ENCODE results near the gene CBLB.

Gene CBLB

DNA sequence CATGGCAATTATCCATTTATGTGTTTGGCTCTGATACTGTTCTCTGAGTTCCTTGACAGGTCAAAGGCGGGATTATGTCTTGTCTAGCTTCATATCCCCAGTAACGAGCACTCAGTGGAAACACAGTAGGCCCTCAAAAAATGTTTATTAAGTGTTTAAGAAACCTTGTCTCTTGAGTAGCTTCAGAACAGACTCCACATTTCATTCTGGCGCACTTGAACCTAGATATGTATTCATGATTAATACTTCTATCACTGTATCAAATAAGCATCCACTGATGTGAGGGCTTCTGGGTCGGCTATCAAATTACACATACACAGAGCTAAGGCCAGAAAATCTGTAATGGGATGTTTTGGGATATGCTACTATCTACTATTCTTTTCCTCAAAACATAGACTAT is 4.6 kb downstream of the CBLB start:
- Histone ChIP-seq H3K9ac (ENCODE audit: low read depth, low read length, poor library complexity, severe bottlenecking) (no peak overlapping the region), H3K4me3 (ENCODE audit: low read length, poor library complexity, severe bottlenecking) (peak overlapping the region; percentile 14), H2AFZ (ENCODE audit: low read length) (no peak overlapping the region), H3K4me1 (ENCODE audit: insufficient read depth, low read length, poor library complexity, severe bottlenecking) (peaks cover 52% of the 10 kb centered on the region), H3K79me2 (ENCODE audit: insufficient read depth, low read length) (peaks cover 46% of the 10 kb centered on the region), H4K20me1 (ENCODE audit: insufficient read depth, low read length, poor library complexity, severe bottlenecking) (peaks cover 11% of the 10 kb centered on the region), H3K9me2 (replicated peaks; ENCODE audit: low read depth, low read length) (no peaks in the 10 kb centered on the region), H3K4me2 (ENCODE audit: low read depth, low read length, poor library complexity, severe bottlenecking) (peak overlapping the region; percentile 96), H3K27me3 (ENCODE audit: insufficient read depth, low read length, poor library complexity, severe bottlenecking) (no peaks in the 10 kb centered on the region), H3K9me3 (ENCODE audit: insufficient read depth, low read depth, low read length) (no peaks in the 10 kb centered on the region), H3K36me3 (ENCODE audit: insufficient read depth, low read length) (no peaks in the 10 kb centered on the region; the same call in 1 of the 2 replicates), H3F3A (ENCODE audit: low read depth) (no peaks in the 10 kb centered on the region)
- TF ChIP-seq CTCF (conservative IDR thresholded peaks at IDR 0.05; ENCODE audit: low read length) (no peak), EZH2phosphoT487 (IDR thresholded peaks at IDR 0.05; ENCODE audit: borderline replicate concordance) (no peak)

GRCh38 chr3:105863608-105864007 is 5.2 kb downstream of the CBLB start:
- Histone ChIP-seq H3F3A (ENCODE audit: low read depth) (no peaks in the 10 kb centered on the region), H3K4me2 (ENCODE audit: low read depth, low read length, poor library complexity, severe bottlenecking) (peak overlapping the region; percentile 96), H4K20me1 (ENCODE audit: insufficient read depth, low read length, poor library complexity, severe bottlenecking) (peaks cover 11% of the 10 kb centered on the region), H3K4me1 (ENCODE audit: insufficient read depth, low read length, poor library complexity, severe bottlenecking) (peaks cover 52% of the 10 kb centered on the region), H3K36me3 (ENCODE audit: insufficient read depth, low read length) (no peaks in the 10 kb centered on the region; the same call in 1 of the 2 replicates), H3K79me2 (ENCODE audit: insufficient read depth, low read length) (peaks cover 46% of the 10 kb centered on the region), H2AFZ (ENCODE audit: low read length) (no peak overlapping the region), H3K4me3 (ENCODE audit: low read length, poor library complexity, severe bottlenecking) (peak overlapping the region; percentile 14), H3K9ac (ENCODE audit: low read depth, low read length, poor library complexity, severe bottlenecking) (no peak overlapping the region), H3K9me2 (replicated peaks; ENCODE audit: low read depth, low read length) (no peaks in the 10 kb centered on the region), H3K9me3 (ENCODE audit: insufficient read depth, low read depth, low read length) (no peaks in the 10 kb centered on the region), H3K27me3 (ENCODE audit: insufficient read depth, low read length, poor library complexity, severe bottlenecking) (no peaks in the 10 kb centered on the region)
- TF ChIP-seq EZH2phosphoT487 (IDR thresholded peaks at IDR 0.05; ENCODE audit: borderline replicate concordance) (no peak), CTCF (conservative IDR thresholded peaks at IDR 0.05; ENCODE audit: low read length) (no peak)

DNA sequence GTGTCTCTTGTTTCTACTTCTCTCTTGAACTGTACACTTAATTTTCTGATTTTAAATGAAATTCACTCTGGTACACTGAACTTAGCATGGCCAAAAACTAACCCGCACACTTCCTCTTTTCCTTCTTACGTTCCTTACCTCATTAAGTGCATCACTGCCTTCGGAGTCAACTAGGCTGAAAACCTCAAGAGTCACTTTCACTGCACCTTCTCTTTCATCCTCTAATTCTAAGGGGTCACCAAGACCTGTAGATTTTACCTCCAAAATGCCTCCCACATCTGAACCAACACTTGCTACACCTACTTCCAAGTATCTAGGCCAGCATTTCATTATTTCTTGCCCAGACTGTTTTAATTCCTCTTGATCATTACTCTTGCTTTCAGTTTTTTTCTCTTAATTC is 6.6 kb downstream of the CBLB start:
- peaks cover 43% of the 10 kb centered on the region for H3K79me2 ChIP-seq (ENCODE audit: insufficient read depth, low read length)
- H3F3A ChIP-seq (ENCODE audit: low read depth): no peaks in the 10 kb centered on the region
- peak overlapping the region; percentile 17 for H3K4me3 ChIP-seq (ENCODE audit: low read length, poor library complexity, severe bottlenecking)
- no peaks in the 10 kb centered on the region; the same call in 1 of the 2 replicates for H3K36me3 ChIP-seq (ENCODE audit: insufficient read depth, low read length)
- H3K9me3 ChIP-seq (ENCODE audit: insufficient read depth, low read depth, low read length): no peaks in the 10 kb centered on the region
- H4K20me1 ChIP-seq (ENCODE audit: insufficient read depth, low read length, poor library complexity, severe bottlenecking): peaks cover 11% of the 10 kb centered on the region
- H3K4me2 ChIP-seq (ENCODE audit: low read depth, low read length, poor library complexity, severe bottlenecking): peak overlapping the region; percentile 59
- H3K27me3 ChIP-seq (ENCODE audit: insufficient read depth, low read length, poor library complexity, severe bottlenecking): no peaks in the 10 kb centered on the region
- no peak overlapping the region for H3K9ac ChIP-seq (ENCODE audit: low read depth, low read length, poor library complexity, severe bottlenecking)
- peaks cover 48% of the 10 kb centered on the region for H3K4me1 ChIP-seq (ENCODE audit: insufficient read depth, low read length, poor library complexity, severe bottlenecking)
- no peaks in the 10 kb centered on the region for H3K9me2 ChIP-seq (replicated peaks; ENCODE audit: low read depth, low read length)
- no peak overlapping the region for H2AFZ ChIP-seq (ENCODE audit: low read length)
- TF ChIP-seq CTCF (conservative IDR thresholded peaks at IDR 0.05; ENCODE audit: low read length) (no peak), EZH2phosphoT487 (IDR thresholded peaks at IDR 0.05; ENCODE audit: borderline replicate concordance) (no peak)
